HepG2 (cell line): ENCODE results near the gene CLRN2. TPM values are rescaled to one million over a fixed set of nuclear protein-coding genes. Genes with fewer than 3 reads are reported as not detected.

Experiments used
- BRF2 ChIP-seq: sonication (generic); formaldehyde crosslinking; IDR thresholded peaks from 2 replicates; pipeline ENCODE4 v1.8.1; 2022; ENCODE audit warnings: mild to moderate bottlenecking, missing genetic modification reagents
- ELF1 ChIP-seq: sonication (generic); formaldehyde crosslinking; IDR thresholded peaks from 2 replicates; pipeline ENCODE4 v1.4.0; 2020; ENCODE audit warnings: missing genetic modification reagents
- GLMP ChIP-seq: sonication (generic); formaldehyde crosslinking; IDR thresholded peaks from 2 replicates; pipeline ENCODE4 v1.9.0; 2021; ENCODE audit warnings: missing genetic modification reagents, mild to moderate bottlenecking, borderline replicate concordance
- HMG20A ChIP-seq: IDR thresholded peaks from 2 replicates; pipeline ENCODE4 v1.6.1; 2016; ENCODE audit warnings: borderline replicate concordance
- IRF2 ChIP-seq: IDR thresholded peaks from 2 replicates; pipeline ENCODE4 v1.6.1; 2018; ENCODE audit warnings: missing genetic modification reagents, missing compliant biosample characterization
- KAT8 ChIP-seq: IDR thresholded peaks from 2 replicates; pipeline ENCODE4 v1.6.1; 2016; ENCODE audit warnings: missing genetic modification reagents, missing compliant biosample characterization
- MYPOP ChIP-seq: sonication (generic); formaldehyde crosslinking; IDR thresholded peaks from 2 replicates; pipeline ENCODE4 v1.8.1; 2023; ENCODE audit warnings: mild to moderate bottlenecking, moderate library complexity, missing genetic modification reagents
- PAXIP1 ChIP-seq: sonication (generic); formaldehyde crosslinking; conservative IDR thresholded peaks from 2 replicates; pipeline ENCODE4 v1.4.0; 2020; ENCODE audit warnings: mild to moderate bottlenecking, missing genetic modification reagents, moderate library complexity
- PCBP1 ChIP-seq: fragments of 200-400 bp; formaldehyde crosslinking; IDR thresholded peaks from 2 replicates; pipeline ENCODE4 v1.6.1; 2017; ENCODE audit warnings: mild to moderate bottlenecking, low read depth, low read length, borderline replicate concordance
- SNRNP70 ChIP-seq: fragments of 200-400 bp; formaldehyde crosslinking; IDR thresholded peaks from 2 replicates; pipeline ENCODE4 v1.6.1; 2017; ENCODE audit warnings: mild to moderate bottlenecking, low read depth, low read length, moderate library complexity
- ZBTB7A ChIP-seq: sonication (generic); formaldehyde crosslinking; IDR thresholded peaks from 2 replicates; pipeline ENCODE4 v1.8.0; 2022; ENCODE audit warnings: mild to moderate bottlenecking, missing genetic modification reagents
- ZFP41 ChIP-seq: sonication (generic); formaldehyde crosslinking; IDR thresholded peaks from 2 replicates; pipeline ENCODE4 v1.4.0; 2020; ENCODE audit warnings: mild to moderate bottlenecking, missing genetic modification reagents, borderline replicate concordance
- ZNF17 ChIP-seq: sonication (generic); formaldehyde crosslinking; IDR thresholded peaks from 2 replicates; pipeline ENCODE4 v1.5.0; 2020; ENCODE audit warnings: mild to moderate bottlenecking, missing genetic modification reagents
- ZNF296 ChIP-seq: sonication (generic); formaldehyde crosslinking; conservative IDR thresholded peaks from 2 replicates; pipeline ENCODE4 v1.5.0; 2020; ENCODE audit warnings: mild to moderate bottlenecking, missing genetic modification reagents
- ZNF317 ChIP-seq: sonication (generic); formaldehyde crosslinking; IDR thresholded peaks from 2 replicates; pipeline ENCODE4 v1.5.0; 2020; ENCODE audit warnings: mild to moderate bottlenecking, missing genetic modification reagents
- ZNF468 ChIP-seq: sonication (generic); formaldehyde crosslinking; IDR thresholded peaks from 2 replicates; pipeline ENCODE4 v1.8.0; 2022; ENCODE audit warnings: mild to moderate bottlenecking, moderate library complexity, missing genetic modification reagents
- ZNF670 ChIP-seq: sonication (generic); formaldehyde crosslinking; IDR thresholded peaks from 2 replicates; pipeline ENCODE4 v1.8.0; 2022; ENCODE audit warnings: mild to moderate bottlenecking, missing genetic modification reagents, borderline replicate concordance
- ZNF703 ChIP-seq: sonication (generic); formaldehyde crosslinking; IDR thresholded peaks from 2 replicates; pipeline ENCODE4 v1.5.1; 2020; ENCODE audit warnings: missing genetic modification reagents, mild to moderate bottlenecking, moderate library complexity, borderline replicate concordance
- ZNF772 ChIP-seq: sonication (generic); formaldehyde crosslinking; IDR thresholded peaks from 2 replicates; pipeline ENCODE4 v1.5.0; 2020; ENCODE audit warnings: mild to moderate bottlenecking, missing genetic modification reagents
- ZNF775 ChIP-seq: sonication (generic); formaldehyde crosslinking; IDR thresholded peaks from 2 replicates; pipeline ENCODE4 v1.4.0; 2020; ENCODE audit warnings: missing genetic modification reagents, mild to moderate bottlenecking, moderate library complexity, borderline replicate concordance
- polyA plus RNA-seq, 8 experiments: library from polyadenylated mRNA; depleted of rRNA in 3 of 8; stranded (reverse) in 7 of 8; unstranded in 1 of 8; fragments of >200 nt; fragmentation: Illumina TruSeq in 4 of 8; extraction: Trizol in 4 of 8; gene quantifications; 2 replicates each; pipeline versions ENCODE4 v1.2.1 to v1.2.3, GENCODE V29; 2011 to 2016; ENCODE audit warnings: low read depth in 4 of 8, missing spikeins in 1 of 8, mixed read lengths in 1 of 8; ENCODE audit not compliant: insufficient read depth in 1 of 8
- total RNA-seq, 5 experiments: library from RNA; depleted of rRNA; stranded (reverse); fragments of >200 nt; fragmentation: Illumina TruSeq; extraction: Trizol; gene quantifications; 2 replicates each; pipeline ENCODE4 v1.2.3, GENCODE V29; 2016; ENCODE audit warnings: low read depth in 1 of 5

CLRN2 gene
- total and polyA plus RNA-seq, 2 of the 13 experiments (the other 11 are each of a cell fraction or from before 2014, with no cell fraction given), result not detected

- TF ChIP-seq PAXIP1 (CRISPR knock-in tag), result peak; percentile 100
- no peak for TF ChIP-seq GLMP (CRISPR knock-in tag)
- no peak for TF ChIP-seq ZNF775
- TF ChIP-seq ZBTB7A (CRISPR knock-in tag), result peak; percentile 85; the same call in 1 of the 2 replicates
- TF ChIP-seq ZNF670 (CRISPR knock-in tag), result peak; percentile 81; the same call in 1 of the 2 replicates
- peak; percentile 35; the same call in 1 of the 2 replicates for TF ChIP-seq ELF1 (CRISPR knock-in tag)
- peak; percentile 98 for TF ChIP-seq HMG20A
- TF ChIP-seq ZNF317 (CRISPR knock-in tag), result 0 out of 2 replicates have a peak, but pooled peaks have one; percentile 36
- peak; percentile 66; the same call in 1 of the 2 replicates for TF ChIP-seq MYPOP (CRISPR knock-in tag)
- TF ChIP-seq ZNF703 (CRISPR knock-in tag), result no peak
- TF ChIP-seq IRF2 (CRISPR knock-in tag), result peak; percentile 82
- no peak for TF ChIP-seq ZNF296 (CRISPR knock-in tag)
- TF ChIP-seq PCBP1, result no peak
- TF ChIP-seq ZNF772 (CRISPR knock-in tag), result no peak
- peak; percentile 83 for TF ChIP-seq KAT8 (CRISPR knock-in tag)
- no peak for TF ChIP-seq ZNF17 (CRISPR knock-in tag)
- no peak for TF ChIP-seq SNRNP70
- TF ChIP-seq ZNF468 (CRISPR knock-in tag), result no peak
- no peak for TF ChIP-seq ZFP41 (CRISPR knock-in tag)
- TF ChIP-seq BRF2 (CRISPR knock-in tag), result peak; percentile 47; the same call in 1 of the 2 replicates
Observed at GRCh38 chr4:17558941-17559708, 44.2 kb downstream of the CLRN2 start (continued).
